Subcutaneous abdominal adipose tissue (tissue), 5 donors: ENCODE data around the gene UNKL.
"Not testable (repeated sequence)": the region's sequence is repeated elsewhere in the genome, so short reads cannot be mapped to it uniquely, and the experiment has no call there.

Experiments
- H3K27ac ChIP-seq: one replicate; pipeline ENCODE4 v1.7.0; 2013; ENCODE audit warnings: low read depth, mild to moderate bottlenecking, inconsistent platforms, low read length, moderate library complexity
- H3K27me3 ChIP-seq, 5 donors: one replicate each; pipeline ENCODE4 v1.7.0; 2013; ENCODE audit warnings: low read length in 5 of 5, inconsistent platforms in 1 of 5; ENCODE audit not compliant: control insufficient read depth in 5 of 5, insufficient read depth in 4 of 5
- H3K36me3 ChIP-seq, 5 donors: one replicate each; pipeline ENCODE4 v1.7.0; 2013; ENCODE audit warnings: low read length in 5 of 5; ENCODE audit not compliant: control insufficient read depth in 5 of 5, insufficient read depth in 5 of 5
- H3K4me1 ChIP-seq, 5 donors: one replicate each; pipeline ENCODE4 v1.7.0; 2013; ENCODE audit warnings: low read length in 5 of 5, mild to moderate bottlenecking in 3 of 5, moderate library complexity in 1 of 5; ENCODE audit not compliant: control insufficient read depth in 5 of 5, insufficient read depth in 5 of 5
- H3K4me3 ChIP-seq, 5 donors: one replicate each; pipeline ENCODE4 v1.7.0; 2013; ENCODE audit warnings: low read length in 5 of 5, low read depth in 1 of 5
- H3K9ac ChIP-seq, 5 donors: one replicate each; pipeline ENCODE4 v1.7.0; 2013; ENCODE audit warnings: low read length in 5 of 5, mild to moderate bottlenecking in 4 of 5, moderate library complexity in 3 of 5
- H3K9me3 ChIP-seq, 5 donors: one replicate each; pipeline ENCODE4 v1.7.0; 2013; ENCODE audit warnings: low read length in 5 of 5; ENCODE audit not compliant: control insufficient read depth in 5 of 5
- donor health status: healthy.
- donor health status: healthy.
- donor health status: healthy.
- donor health status: healthy.
- donor health status: healthy.

UNKL gene

DNA sequence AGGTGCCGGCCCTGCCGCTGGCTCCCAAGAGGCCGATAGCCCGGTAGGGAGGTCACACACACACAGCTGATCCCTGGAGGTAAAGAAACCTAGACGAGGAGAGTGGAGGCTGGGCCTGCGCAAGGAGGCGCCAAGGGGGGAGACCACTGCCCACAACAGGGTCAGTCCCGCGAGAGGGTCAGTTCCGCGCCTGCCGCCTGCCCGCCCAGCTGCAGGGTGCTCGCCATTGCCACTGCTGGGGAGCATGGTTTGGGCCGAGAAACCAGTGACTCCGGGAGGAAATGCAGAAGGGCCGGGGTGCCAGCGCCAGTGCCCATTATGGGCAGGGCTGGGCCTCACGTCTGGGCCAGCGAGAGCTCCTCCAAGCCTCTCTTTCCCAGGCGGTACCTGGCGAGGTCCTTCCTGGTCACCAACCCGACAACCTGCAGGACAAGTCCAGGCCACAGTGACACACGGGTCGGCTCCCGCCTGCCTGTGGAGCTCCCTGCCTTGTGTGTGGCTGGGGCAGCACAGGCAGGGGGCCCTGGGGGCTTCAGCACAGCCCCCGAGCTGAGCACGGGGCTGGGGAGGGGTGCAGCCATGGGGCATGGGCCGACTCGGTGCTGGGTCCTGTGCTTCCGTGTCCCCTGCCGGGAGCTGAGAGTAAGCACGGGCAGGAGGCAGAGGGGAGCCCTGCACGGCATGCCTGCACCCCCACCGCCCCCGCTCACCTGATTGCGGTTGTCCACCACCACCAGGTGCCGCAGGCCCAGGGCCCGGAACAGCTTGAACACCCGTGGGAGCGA is 32.0 kb upstream of the UNKL start:
- H3K27me3 ChIP-seq = no peaks in the 10 kb centered on the region
- no peak overlapping the region for H3K4me3 ChIP-seq
- no peaks in the 10 kb centered on the region for H3K9me3 ChIP-seq
- H3K4me1 ChIP-seq = peaks cover 0 to 9% (median 7%) of the 10 kb centered on the region in 5 donors
- H3K27ac ChIP-seq = no peak overlapping the region
- H3K9ac ChIP-seq = no peak overlapping the region
- peaks cover 0 to 62% (median 51%) of the 10 kb centered on the region in 5 donors for H3K36me3 ChIP-seq

DNA sequence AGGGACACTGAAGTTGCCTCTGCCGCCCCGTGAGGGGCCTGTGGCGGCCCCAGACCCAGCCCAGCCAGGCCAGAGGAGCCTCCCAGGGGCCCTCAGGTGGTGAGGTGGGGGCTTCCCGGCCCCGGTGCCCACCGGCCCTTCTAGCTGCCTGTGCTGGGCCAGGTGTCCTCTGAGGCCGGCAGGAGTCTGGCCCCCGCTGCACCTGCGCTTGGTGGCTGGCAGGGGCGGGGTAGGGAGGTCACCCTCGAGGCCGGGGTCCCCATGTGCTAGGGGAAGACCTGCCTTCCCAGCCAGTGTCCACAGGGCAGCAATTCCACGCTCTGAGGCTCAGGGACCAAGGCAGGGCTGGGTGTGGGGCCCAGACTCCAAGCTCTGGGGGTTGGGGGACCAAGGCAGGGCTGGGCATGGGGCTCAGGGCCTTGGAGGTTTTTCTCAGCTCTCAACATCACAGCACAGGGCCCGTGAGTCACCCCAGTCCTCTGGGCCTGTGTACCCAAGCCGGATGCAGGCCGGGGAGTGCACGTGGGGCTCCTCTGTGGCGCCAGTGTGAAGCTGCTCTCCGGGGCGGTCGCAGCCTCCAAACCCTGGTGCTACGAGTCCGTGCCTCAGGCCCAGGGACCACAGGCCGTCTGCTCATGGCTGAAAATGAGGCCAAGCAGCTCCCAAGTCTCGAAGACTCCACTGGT is 31.2 kb upstream of the UNKL start:
- Histone ChIP-seq H3K36me3 (peaks cover 0 to 54% (median 43%) of the 10 kb centered on the region in 5 donors), H3K9ac (no peak overlapping the region), H3K27me3 (no peaks in the 10 kb centered on the region), H3K9me3 (no peaks in the 10 kb centered on the region), H3K4me3 (no peak overlapping the region), H3K27ac (no peak overlapping the region), H3K4me1 (peaks cover 0 to 9% (median 7%) of the 10 kb centered on the region in 5 donors)

DNA sequence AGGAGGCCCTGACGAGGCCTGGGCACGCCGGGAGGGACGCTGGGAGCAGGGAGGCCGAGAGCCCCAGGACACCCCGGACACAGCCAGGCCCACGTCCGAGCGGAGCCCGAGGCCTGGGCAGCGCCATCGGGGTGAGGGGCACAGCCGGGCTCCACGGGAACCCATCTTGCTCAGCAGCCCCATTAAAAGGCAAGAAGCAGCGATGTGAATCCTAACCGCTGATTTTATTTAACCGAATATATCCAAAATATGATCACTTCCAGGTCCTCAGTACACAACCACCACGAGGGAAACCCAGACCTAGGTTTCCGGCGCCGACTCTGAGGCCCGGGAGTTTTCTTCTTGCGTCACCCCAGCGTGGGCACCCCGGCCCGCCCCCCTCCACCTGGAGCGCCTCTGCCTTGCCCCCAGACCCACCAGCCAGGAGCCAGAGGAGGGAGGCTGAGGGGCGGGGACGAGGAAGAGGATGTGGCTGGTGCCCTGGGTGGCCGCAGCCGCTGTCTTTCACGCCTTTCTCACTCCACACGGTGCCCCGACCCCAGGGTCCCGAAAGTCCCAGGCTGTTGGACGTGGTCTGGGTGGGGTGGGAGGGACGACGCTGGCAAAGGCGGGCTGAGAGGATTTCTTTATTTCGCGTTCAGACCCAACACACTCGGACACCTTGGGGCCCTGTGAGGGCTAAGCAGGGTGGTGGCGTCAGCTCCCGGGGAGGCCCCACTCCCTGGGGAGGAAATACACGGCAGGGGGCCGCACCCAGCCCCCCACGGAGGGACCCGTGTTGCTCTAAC is 30.4 kb upstream of the UNKL start:
- H3K4me3 ChIP-seq = no peak overlapping the region
- no peak overlapping the region for H3K27ac ChIP-seq
- H3K4me1 ChIP-seq = peaks cover 0 to 9% (median 7%) of the 10 kb centered on the region in 5 donors
- peak overlapping the region in 1 of 5 donors; percentile 5 for H3K9ac ChIP-seq
- no peaks in the 10 kb centered on the region for H3K27me3 ChIP-seq
- no peaks in the 10 kb centered on the region for H3K9me3 ChIP-seq
- peaks cover 0 to 46% (median 38%) of the 10 kb centered on the region in 5 donors for H3K36me3 ChIP-seq

DNA sequence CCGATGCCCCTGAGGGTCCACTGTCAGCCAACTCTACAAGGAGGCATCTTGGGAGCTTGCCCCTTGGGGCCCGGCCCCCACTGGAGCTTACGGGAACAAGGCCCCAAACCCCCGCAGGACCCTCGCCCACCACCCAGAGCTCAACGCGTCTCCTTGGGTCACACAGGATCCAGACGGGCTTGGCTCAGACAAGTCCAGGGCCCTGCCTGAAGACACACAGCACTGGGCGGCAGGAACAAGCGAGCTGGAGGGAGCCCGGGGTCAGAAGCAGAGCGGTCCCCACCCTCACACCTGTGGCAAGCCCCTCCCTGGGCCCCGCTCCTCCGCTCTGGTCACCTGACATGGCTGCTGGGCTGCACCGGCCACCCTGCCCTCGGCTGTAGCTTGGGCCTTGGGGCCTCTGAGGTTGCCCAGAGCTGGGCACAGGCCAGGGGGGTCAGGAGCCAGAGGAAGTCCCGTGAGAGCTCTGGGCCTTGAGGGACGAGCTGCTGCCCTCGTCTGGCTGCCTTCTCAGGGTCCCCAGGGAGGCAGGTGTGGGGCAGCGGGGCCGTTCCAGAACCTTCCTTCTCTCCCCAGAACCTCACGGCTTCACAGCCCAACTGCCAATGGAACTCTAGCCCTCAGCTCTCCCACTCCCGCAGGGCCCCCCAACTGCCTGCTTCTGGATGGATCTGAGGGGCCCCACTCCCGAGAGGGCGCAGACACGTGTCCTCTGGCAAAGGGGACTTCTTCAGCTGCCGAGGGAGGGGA is 29.7 kb upstream of the UNKL start, which contains the start of gene CCDC154:
Gene CCDC154, minus strand, starts transcription at position 577 of the 750 bp plus-strand sequence. Its CDS starts 234 bp downstream, at position 343.
- Histone ChIP-seq H3K4me1 (peaks cover 0 to 9% (median 7%) of the 10 kb centered on the region in 5 donors), H3K9ac (peak within 1 kb of the TSS in 2 of 5 donors; percentile 5 to 6), H3K9me3 (no peaks in the 10 kb centered on the region), H3K4me3 (no peak within 1 kb of the TSS), H3K27me3 (no peaks in the 10 kb centered on the region), H3K27ac (no peak within 1 kb of the TSS), H3K36me3 (peaks cover 0 to 39% (median 33%) of the 10 kb centered on the region in 5 donors)

DNA sequence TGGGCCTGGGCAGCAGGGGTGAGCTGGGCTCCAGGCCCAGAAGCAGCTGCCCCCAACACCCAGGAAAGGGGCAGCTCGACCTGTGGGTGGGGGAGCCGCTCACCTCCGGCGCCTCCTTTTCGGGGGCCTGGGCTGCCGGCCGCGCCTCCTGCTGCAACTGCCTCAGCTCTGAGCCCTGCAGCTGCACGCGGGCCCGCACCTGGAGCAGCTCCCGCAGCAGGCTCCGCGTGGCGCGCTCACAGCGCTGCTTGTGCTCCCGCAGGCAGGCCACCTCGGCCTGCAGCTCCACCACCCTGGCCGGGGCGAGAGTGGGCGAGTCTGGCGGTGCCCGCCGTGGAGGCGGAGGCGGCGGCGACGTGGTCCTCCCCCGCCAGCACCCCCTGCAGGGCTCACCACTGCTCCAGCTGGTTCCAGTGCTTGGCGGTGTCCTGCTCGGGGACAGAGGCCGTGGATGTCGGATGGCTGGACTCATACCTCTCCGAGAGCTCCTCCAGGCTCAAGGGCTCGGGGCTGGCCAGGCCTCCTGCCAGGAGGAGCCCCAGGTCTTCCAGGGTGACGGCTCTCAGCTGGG is 29.0 kb upstream of the UNKL start:
- Histone ChIP-seq H3K4me3 (no peak overlapping the region), H3K27ac (no peak overlapping the region), H3K9ac (no peak overlapping the region), H3K27me3 (no peaks in the 10 kb centered on the region), H3K36me3 (peaks cover 0 to 32% (median 26%) of the 10 kb centered on the region in 5 donors), H3K4me1 (peaks cover 0 to 9% (median 7%) of the 10 kb centered on the region in 5 donors), H3K9me3 (no peaks in the 10 kb centered on the region)

DNA sequence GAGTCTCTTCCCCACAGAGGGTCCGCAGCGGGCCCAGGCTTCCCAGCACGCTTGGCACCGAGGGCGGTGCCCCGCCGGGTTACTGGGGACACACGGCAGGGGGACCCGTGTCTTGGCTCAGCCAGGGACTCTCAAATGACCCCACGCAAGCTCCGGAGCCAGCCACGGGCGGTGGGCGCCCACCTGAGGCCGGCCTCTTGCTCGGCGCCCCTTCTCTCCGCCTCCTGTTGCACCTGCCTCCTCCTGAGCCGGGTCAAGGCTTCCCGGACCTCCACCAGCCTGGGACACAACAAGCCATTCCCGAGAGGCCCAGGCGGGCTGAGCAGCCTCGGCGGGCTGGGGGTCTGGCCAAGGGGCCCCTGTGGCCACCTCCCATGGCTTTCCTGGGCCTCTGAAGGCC is 28.2 kb upstream of the UNKL start:
- no peak overlapping the region for H3K27ac ChIP-seq
- peaks cover 0 to 24% (median 18%) of the 10 kb centered on the region in 5 donors for H3K36me3 ChIP-seq
- no peak overlapping the region for H3K9ac ChIP-seq
- no peaks in the 10 kb centered on the region for H3K27me3 ChIP-seq
- no peaks in the 10 kb centered on the region for H3K9me3 ChIP-seq
- H3K4me1 ChIP-seq = peaks cover 0 to 9% (median 7%) of the 10 kb centered on the region in 5 donors
- no peak overlapping the region for H3K4me3 ChIP-seq

- Histone ChIP-seq H3K4me3 (no peak overlapping the region), H3K27me3 (no peaks in the 10 kb centered on the region), H3K9ac (no peak overlapping the region), H3K27ac (no peak overlapping the region), H3K36me3 (peaks cover 0 to 12% (median 9%) of the 10 kb centered on the region in 5 donors), H3K4me1 (peaks cover 0 to 9% (median 7%) of the 10 kb centered on the region in 5 donors), H3K9me3 (no peaks in the 10 kb centered on the region)
These were observed 26.9 kb upstream of the UNKL start for GRCh38 chr16:1441391-1441829.

DNA sequence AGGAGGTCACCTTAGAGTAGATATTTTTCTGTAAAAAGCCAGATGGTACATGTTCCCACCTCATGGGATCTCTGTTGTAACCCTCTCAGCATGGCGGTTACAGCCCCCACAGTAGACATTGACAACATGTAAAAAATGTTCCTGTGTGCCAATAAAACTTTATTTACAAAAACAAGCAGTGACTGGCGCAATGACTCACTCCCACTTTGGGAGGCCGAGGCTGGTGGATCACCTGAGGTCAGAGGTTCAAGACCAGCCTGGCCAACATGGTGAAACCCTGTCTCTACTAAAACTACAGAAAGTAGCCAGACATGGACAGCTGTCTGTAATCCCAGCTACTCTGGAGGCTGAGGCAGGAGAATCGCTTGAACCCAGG is 25.2 kb upstream of the UNKL start:
- not testable (repeated sequence) for H3K27ac ChIP-seq, H3K36me3 ChIP-seq, H3K4me3 ChIP-seq, H3K9me3 ChIP-seq, H3K4me1 ChIP-seq, H3K9ac ChIP-seq, H3K27me3 ChIP-seq

DNA sequence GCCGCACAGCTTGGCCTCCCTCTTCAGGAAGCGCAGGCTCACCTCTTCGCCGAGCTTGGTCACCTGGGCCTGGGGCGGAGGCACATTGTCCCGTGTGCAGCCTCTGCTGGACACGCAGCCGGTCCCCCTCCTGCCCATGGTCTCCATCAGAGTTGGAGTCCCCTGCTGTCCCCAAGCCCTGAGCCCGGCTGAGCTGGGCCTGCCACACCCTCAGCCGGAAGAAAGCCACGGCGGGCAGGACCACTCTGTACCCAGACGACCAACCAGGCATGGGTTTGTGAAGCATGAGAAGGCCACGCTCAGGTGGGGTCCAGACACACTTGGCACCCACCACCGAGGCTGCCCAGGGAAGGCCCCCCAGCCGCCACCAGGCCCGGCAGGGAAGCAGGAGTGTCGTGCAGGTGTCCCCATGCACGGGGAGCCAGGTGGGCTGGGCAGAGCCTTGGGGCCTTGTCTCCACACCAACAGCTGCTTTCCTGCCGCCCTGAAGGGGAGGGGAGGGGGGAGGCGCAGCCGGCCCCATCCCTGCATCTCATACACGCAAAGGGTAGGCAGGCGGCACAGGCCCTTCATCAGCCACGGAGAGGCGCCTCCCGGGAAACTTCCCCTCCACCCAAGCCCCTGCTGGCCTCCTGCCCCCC is 24.7 kb upstream of the UNKL start:
- H3K4me3 ChIP-seq = no peak overlapping the region
- peaks cover 0 to 5% (median 3%) of the 10 kb centered on the region in 5 donors for H3K4me1 ChIP-seq
- H3K27me3 ChIP-seq = no peaks in the 10 kb centered on the region
- H3K27ac ChIP-seq = no peak overlapping the region
- H3K9ac ChIP-seq = no peak overlapping the region
- H3K9me3 ChIP-seq = no peaks in the 10 kb centered on the region
- no peaks in the 10 kb centered on the region for H3K36me3 ChIP-seq
